ENCODE measurements around the gene GSTM5. TPM values are rescaled to one million over a fixed set of nuclear protein-coding genes. Genes with fewer than 3 reads are reported as not detected.

The GSTM5 gene
- total and polyA plus RNA-seq, 4 donors: 0.59 to 2.8 (median 1.3) TPM

DNA sequence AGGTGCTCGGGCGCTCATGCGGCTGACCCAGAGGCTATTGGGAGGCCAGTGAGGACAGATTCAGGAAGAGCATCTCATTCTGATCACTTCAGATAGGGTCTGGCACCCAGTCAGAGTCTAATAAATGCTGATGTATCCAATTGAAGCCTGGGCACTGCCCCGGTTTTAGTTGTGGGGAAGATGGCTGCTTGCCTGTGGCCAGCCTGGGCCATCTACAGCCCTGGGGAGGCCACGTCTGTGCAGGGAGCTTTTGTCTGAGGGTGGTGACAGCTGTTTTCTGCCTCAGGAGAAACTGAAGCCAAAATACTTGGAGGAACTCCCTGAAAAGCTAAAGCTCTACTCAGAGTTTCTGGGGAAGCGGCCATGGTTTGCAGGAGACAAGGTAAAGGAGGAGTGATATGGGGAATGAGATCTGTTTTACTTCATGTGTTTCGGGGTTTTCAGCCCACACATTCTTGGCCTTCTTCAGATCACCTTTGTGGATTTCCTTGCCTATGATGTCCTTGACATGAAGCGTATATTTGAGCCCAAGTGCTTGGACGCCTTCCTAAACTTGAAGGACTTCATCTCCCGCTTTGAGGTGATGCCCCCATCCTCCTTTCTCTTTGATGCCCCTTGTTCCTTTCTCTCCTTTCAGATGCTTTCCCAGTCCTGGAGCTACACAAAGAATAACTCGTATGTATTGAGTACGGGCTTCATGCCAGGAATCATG lies 2.8 kb downstream of the GSTM5 start:
- H3K4me1 ChIP-seq (ENCODE audit: control insufficient read depth in 4 of 4, insufficient read depth in 4 of 4, low read length in 3 of 4): no peaks in the 10 kb centered on the region
- TF ChIP-seq, protein P1, sequence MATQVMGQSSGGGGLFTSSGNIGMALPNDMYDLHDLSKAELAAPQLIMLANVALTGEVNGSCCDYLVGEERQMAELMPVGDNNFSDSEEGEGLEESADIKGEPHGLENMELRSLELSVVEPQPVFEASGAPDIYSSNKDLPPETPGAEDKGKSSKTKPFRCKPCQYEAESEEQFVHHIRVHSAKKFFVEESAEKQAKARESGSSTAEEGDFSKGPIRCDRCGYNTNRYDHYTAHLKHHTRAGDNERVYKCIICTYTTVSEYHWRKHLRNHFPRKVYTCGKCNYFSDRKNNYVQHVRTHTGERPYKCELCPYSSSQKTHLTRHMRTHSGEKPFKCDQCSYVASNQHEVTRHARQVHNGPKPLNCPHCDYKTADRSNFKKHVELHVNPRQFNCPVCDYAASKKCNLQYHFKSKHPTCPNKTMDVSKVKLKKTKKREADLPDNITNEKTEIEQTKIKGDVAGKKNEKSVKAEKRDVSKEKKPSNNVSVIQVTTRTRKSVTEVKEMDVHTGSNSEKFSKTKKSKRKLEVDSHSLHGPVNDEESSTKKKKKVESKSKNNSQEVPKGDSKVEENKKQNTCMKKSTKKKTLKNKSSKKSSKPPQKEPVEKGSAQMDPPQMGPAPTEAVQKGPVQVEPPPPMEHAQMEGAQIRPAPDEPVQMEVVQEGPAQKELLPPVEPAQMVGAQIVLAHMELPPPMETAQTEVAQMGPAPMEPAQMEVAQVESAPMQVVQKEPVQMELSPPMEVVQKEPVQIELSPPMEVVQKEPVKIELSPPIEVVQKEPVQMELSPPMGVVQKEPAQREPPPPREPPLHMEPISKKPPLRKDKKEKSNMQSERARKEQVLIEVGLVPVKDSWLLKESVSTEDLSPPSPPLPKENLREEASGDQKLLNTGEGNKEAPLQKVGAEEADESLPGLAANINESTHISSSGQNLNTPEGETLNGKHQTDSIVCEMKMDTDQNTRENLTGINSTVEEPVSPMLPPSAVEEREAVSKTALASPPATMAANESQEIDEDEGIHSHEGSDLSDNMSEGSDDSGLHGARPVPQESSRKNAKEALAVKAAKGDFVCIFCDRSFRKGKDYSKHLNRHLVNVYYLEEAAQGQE (IDR thresholded peaks at IDR 0.05): no peak
- TF ChIP-seq TAF1 (conservative IDR thresholded peaks at IDR 0.05) (no peak), FOXA1 (IDR thresholded peaks at IDR 0.05) (no peak), YY1 (IDR thresholded peaks at IDR 0.05) (no peak), RXRA (IDR thresholded peaks at IDR 0.05) (no peak), NR2F2 (IDR thresholded peaks at IDR 0.05) (no peak), FOXA2 (IDR thresholded peaks at IDR 0.05) (no peak)
- TF ChIP-seq, protein P2, sequence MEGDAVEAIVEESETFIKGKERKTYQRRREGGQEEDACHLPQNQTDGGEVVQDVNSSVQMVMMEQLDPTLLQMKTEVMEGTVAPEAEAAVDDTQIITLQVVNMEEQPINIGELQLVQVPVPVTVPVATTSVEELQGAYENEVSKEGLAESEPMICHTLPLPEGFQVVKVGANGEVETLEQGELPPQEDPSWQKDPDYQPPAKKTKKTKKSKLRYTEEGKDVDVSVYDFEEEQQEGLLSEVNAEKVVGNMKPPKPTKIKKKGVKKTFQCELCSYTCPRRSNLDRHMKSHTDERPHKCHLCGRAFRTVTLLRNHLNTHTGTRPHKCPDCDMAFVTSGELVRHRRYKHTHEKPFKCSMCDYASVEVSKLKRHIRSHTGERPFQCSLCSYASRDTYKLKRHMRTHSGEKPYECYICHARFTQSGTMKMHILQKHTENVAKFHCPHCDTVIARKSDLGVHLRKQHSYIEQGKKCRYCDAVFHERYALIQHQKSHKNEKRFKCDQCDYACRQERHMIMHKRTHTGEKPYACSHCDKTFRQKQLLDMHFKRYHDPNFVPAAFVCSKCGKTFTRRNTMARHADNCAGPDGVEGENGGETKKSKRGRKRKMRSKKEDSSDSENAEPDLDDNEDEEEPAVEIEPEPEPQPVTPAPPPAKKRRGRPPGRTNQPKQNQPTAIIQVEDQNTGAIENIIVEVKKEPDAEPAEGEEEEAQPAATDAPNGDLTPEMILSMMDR (IDR thresholded peaks at IDR 0.05; ENCODE audit: low read depth, low read length, missing input control): no peak
- TF ChIP-seq, protein P3, sequence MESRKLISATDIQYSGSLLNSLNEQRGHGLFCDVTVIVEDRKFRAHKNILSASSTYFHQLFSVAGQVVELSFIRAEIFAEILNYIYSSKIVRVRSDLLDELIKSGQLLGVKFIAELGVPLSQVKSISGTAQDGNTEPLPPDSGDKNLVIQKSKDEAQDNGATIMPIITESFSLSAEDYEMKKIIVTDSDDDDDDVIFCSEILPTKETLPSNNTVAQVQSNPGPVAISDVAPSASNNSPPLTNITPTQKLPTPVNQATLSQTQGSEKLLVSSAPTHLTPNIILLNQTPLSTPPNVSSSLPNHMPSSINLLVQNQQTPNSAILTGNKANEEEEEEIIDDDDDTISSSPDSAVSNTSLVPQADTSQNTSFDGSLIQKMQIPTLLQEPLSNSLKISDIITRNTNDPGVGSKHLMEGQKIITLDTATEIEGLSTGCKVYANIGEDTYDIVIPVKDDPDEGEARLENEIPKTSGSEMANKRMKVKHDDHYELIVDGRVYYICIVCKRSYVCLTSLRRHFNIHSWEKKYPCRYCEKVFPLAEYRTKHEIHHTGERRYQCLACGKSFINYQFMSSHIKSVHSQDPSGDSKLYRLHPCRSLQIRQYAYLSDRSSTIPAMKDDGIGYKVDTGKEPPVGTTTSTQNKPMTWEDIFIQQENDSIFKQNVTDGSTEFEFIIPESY (IDR thresholded peaks at IDR 0.05): no peak
- TF ChIP-seq, protein P4, sequence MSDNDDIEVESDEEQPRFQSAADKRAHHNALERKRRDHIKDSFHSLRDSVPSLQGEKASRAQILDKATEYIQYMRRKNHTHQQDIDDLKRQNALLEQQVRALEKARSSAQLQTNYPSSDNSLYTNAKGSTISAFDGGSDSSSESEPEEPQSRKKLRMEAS (IDR thresholded peaks at IDR 0.05): no peak
- H3K4me3 ChIP-seq (ENCODE audit: low read depth in 1 of 3, low read length in 3 of 3): no peak overlapping the region
- no peaks in the 10 kb centered on the region for H3K27me3 ChIP-seq (ENCODE audit: control insufficient read depth in 4 of 4, insufficient read depth in 4 of 4, low read length in 3 of 4)
- no peak for DNase-seq (ENCODE audit: low spot score)
- no peaks in the 10 kb centered on the region for H3K36me3 ChIP-seq (ENCODE audit: control insufficient read depth in 4 of 4, insufficient read depth in 3 of 4, low read depth in 1 of 4, low read length in 3 of 4)
- no peaks in the 10 kb centered on the region for H3K9me3 ChIP-seq (ENCODE audit: control insufficient read depth in 4 of 4, low read length in 3 of 4)
- H3K27ac ChIP-seq (ENCODE audit: low read depth in 1 of 2, low read length in 2 of 2): no peak overlapping the region
- WGBS: 92% methylated on average over 12 of the region's 12 CpGs
- H3K9ac ChIP-seq (ENCODE audit: low read depth in 1 of 2, low read length in 2 of 2): no peak overlapping the region

DNA sequence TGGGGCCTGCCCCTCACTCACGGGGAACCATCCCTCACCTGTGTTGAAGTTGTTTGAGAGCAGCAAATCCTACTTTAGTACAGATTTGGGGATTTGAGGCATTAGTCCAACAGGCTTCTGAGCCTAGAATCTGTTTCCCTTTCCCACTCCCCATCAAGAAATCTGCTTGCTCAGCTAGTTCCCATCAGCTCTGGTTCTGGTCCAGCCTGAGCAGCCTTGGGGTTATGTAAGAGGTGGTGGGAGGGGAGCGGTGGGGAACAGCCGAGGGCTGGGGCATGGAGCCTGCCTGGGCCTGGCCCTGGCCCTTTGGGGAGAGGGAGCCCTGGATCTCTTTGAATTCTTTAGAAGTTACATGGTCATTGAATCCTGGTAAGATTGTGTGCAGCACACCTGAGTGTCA lies 4.1 kb downstream of the GSTM5 start:
- TF ChIP-seq, protein P3 (IDR thresholded peaks at IDR 0.05): no peak
- TF ChIP-seq JUND (IDR thresholded peaks at IDR 0.05): no peak
- no peak for TF ChIP-seq GABPA (IDR thresholded peaks at IDR 0.05 in 1 of 2, conservative IDR thresholded peaks at IDR 0.05 in 1 of 2)
- TF ChIP-seq, protein P4 (IDR thresholded peaks at IDR 0.05): no peak
- no peak for TF ChIP-seq RXRA (IDR thresholded peaks at IDR 0.05)
- no peak for TF ChIP-seq TAF1 (conservative IDR thresholded peaks at IDR 0.05)
- no peak for TF ChIP-seq SP1 (IDR thresholded peaks at IDR 0.05)
- TF ChIP-seq FOXA2 (IDR thresholded peaks at IDR 0.05): no peak
- TF ChIP-seq, protein P5, sequence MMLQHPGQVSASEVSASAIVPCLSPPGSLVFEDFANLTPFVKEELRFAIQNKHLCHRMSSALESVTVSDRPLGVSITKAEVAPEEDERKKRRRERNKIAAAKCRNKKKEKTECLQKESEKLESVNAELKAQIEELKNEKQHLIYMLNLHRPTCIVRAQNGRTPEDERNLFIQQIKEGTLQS (IDR thresholded peaks at IDR 0.05): no peak
- Histone ChIP-seq H3K27me3 (ENCODE audit: control insufficient read depth in 4 of 4, insufficient read depth in 4 of 4, low read length in 3 of 4) (no peaks in the 10 kb centered on the region), H3K9me3 (ENCODE audit: control insufficient read depth in 4 of 4, low read length in 3 of 4) (no peaks in the 10 kb centered on the region), H3K36me3 (ENCODE audit: control insufficient read depth in 4 of 4, insufficient read depth in 3 of 4, low read depth in 1 of 4, low read length in 3 of 4) (no peaks in the 10 kb centered on the region), H3K9ac (ENCODE audit: low read depth in 1 of 2, low read length in 2 of 2) (no peak overlapping the region), H3K4me3 (ENCODE audit: low read depth in 1 of 3, low read length in 3 of 3) (no peak overlapping the region), H3K4me1 (ENCODE audit: control insufficient read depth in 4 of 4, insufficient read depth in 4 of 4, low read length in 3 of 4) (no peaks in the 10 kb centered on the region), H3K27ac (ENCODE audit: low read depth in 1 of 2, low read length in 2 of 2) (no peak overlapping the region)
- peak; percentile 23 for DNase-seq (ENCODE audit: low spot score)
- 84% methylated on average over 3 of the region's 3 CpGs for WGBS

Data from liver (tissue), 9 donors.